HEK293 (cell line): ENCODE measurements around the gene AFF3.

Experiments used
- CTCF ChIA-PET: fragments of 350-600 bp; formaldehyde crosslinking; extraction: SDS; loops from one replicate; lab custom pipeline; 2021; ENCODE audit warnings: antibody characterized with exemption; lab: Yijun Ruan, JAX
- POLR2A ChIA-PET: fragments of 300-600 bp; formaldehyde crosslinking; extraction: SDS; loops from one replicate; lab custom pipeline; 2020; ENCODE audit warnings: antibody characterized with exemption, inconsistent platforms; lab: Yijun Ruan, JAX
- H3K27ac ChIP-seq: fragments of 200-500 bp; sonication (Bioruptor generic); 2 replicates; pipeline ENCODE4 v1.5.1; 2014; ENCODE audit warnings: low read depth, low read length, control low read depth, inconsistent platforms; ENCODE audit errors: extremely low read depth
- H3K36me3 ChIP-seq, 2 experiments: fragments of 200-500 bp in 1 of 2; sonication (Bioruptor generic) in 1 of 2; 1 replicate in 1 of 2; 2 replicates in 1 of 2; pipeline ENCODE4 v1.5.1; 2014 to 2017; ENCODE audit warnings: inconsistent platforms in 2 of 2, low read length in 2 of 2; ENCODE audit not compliant: control insufficient read depth in 2 of 2, insufficient read depth in 1 of 2
- H3K4me1 ChIP-seq: fragments of 200-500 bp; sonication (Bioruptor generic); 2 replicates; pipeline ENCODE4 v1.5.1; 2014; ENCODE audit warnings: mild to moderate bottlenecking, low read length, inconsistent platforms; ENCODE audit not compliant: control insufficient read depth, insufficient read depth
- H3K4me3 ChIP-seq: 2 replicates; pipeline ENCODE4 v1.5.1; 2011; ENCODE audit warnings: low read depth, mild to moderate bottlenecking, control low read depth, low read length, moderate library complexity
- H3K9me3 ChIP-seq: fragments of 200-500 bp; sonication (Bioruptor generic); 2 replicates; pipeline ENCODE4 v1.5.1; 2014; ENCODE audit warnings: low read depth, low read length, inconsistent platforms; ENCODE audit not compliant: control insufficient read depth, insufficient read depth
- FEZF1 ChIP-seq: fragments of 450-650 bp; formaldehyde crosslinking; IDR thresholded peaks from 2 replicates; pipeline ENCODE4 v1.5.1; 2016; ENCODE audit warnings: missing biosample characterization, missing genetic modification characterization
- GLIS1 ChIP-seq: fragments of 450-650 bp; formaldehyde crosslinking; IDR thresholded peaks from 2 replicates; pipeline ENCODE4 v1.5.1; 2016; ENCODE audit warnings: missing biosample characterization, missing genetic modification characterization
- KLF16 ChIP-seq: fragments of 450-650 bp; formaldehyde crosslinking; IDR thresholded peaks from 2 replicates; pipeline ENCODE4 v1.5.1; 2017; ENCODE audit warnings: missing biosample characterization, missing genetic modification characterization
- MEIS1 ChIP-seq: sonication (generic); formaldehyde crosslinking; IDR thresholded peaks from 2 replicates; pipeline ENCODE4 v1.8.1; 2022; ENCODE audit warnings: missing genetic modification reagents, mild to moderate bottlenecking, borderline replicate concordance
- PRDM1 ChIP-seq: fragments of 450-650 bp; formaldehyde crosslinking; IDR thresholded peaks from 2 replicates; pipeline ENCODE4; 2016; ENCODE audit warnings: missing biosample characterization, missing genetic modification characterization
- PRDM10 ChIP-seq: fragments of 450-650 bp; formaldehyde crosslinking; IDR thresholded peaks from 2 replicates; pipeline ENCODE4 v1.5.1; 2016; ENCODE audit warnings: missing biosample characterization, missing genetic modification characterization
- SETDB1 ChIP-seq: IDR thresholded peaks from one replicate; pipeline ENCODE4 v1.6.1; 2017; ENCODE audit warnings: mild to moderate bottlenecking, low read length, moderate library complexity, mixed read lengths; ENCODE audit not compliant: insufficient read length
- SP7 ChIP-seq: fragments of 450-650 bp; formaldehyde crosslinking; IDR thresholded peaks from 2 replicates; pipeline ENCODE4 v1.5.1; 2016; ENCODE audit warnings: missing biosample characterization, missing genetic modification characterization
- TRIM28 ChIP-seq: IDR thresholded peaks from 2 replicates; pipeline ENCODE4 v1.6.1; 2011; ENCODE audit warnings: low read length, control low read depth, borderline replicate concordance
- TSHZ1 ChIP-seq: fragments of 450-650 bp; formaldehyde crosslinking; IDR thresholded peaks from 2 replicates; pipeline ENCODE4 v1.5.1; 2016; ENCODE audit warnings: missing biosample characterization, missing genetic modification characterization, borderline replicate concordance
- YY2 ChIP-seq: fragments of 450-650 bp; formaldehyde crosslinking; IDR thresholded peaks from 2 replicates; pipeline ENCODE4 v1.5.1; 2016; ENCODE audit warnings: missing biosample characterization, missing genetic modification characterization
- ZBTB7A ChIP-seq: fragments of 450-650 bp; formaldehyde crosslinking; IDR thresholded peaks from 2 replicates; pipeline ENCODE4 v1.5.1; 2016; ENCODE audit warnings: low read depth, missing biosample characterization, missing genetic modification characterization
- ZIC2 ChIP-seq: fragments of 450-650 bp; formaldehyde crosslinking; IDR thresholded peaks from 2 replicates; pipeline ENCODE4 v1.5.1; 2016; ENCODE audit warnings: missing biosample characterization, missing genetic modification characterization
- ZNF133 ChIP-seq: fragments of 450-650 bp; formaldehyde crosslinking; IDR thresholded peaks from 2 replicates; pipeline ENCODE4 v1.5.1; 2016; ENCODE audit warnings: missing biosample characterization, missing genetic modification characterization
- ZNF184 ChIP-seq: fragments of 450-650 bp; IDR thresholded peaks from 2 replicates; pipeline ENCODE4 v1.5.1; 2018; ENCODE audit warnings: missing biosample characterization, mild to moderate bottlenecking, missing genetic modification characterization
- ZNF302 ChIP-seq: fragments of 450-650 bp; formaldehyde crosslinking; IDR thresholded peaks from 2 replicates; pipeline ENCODE4 v1.5.1; 2016; ENCODE audit warnings: missing biosample characterization, missing genetic modification characterization, low read depth
- ZNF311 ChIP-seq: fragments of 450-650 bp; formaldehyde crosslinking; IDR thresholded peaks from 2 replicates; pipeline ENCODE4 v1.5.1; 2017; ENCODE audit warnings: missing biosample characterization, missing genetic modification characterization, borderline replicate concordance
- ZNF548 ChIP-seq: fragments of 450-650 bp; formaldehyde crosslinking; IDR thresholded peaks from 2 replicates; pipeline ENCODE4 v1.5.1; 2016; ENCODE audit warnings: missing biosample characterization, missing genetic modification characterization
- ZNF580 ChIP-seq: fragments of 450-650 bp; formaldehyde crosslinking; IDR thresholded peaks from 2 replicates; pipeline ENCODE4 v1.5.1; 2016; ENCODE audit warnings: missing biosample characterization, missing genetic modification characterization
- ZNF596 ChIP-seq: fragments of 450-650 bp; IDR thresholded peaks from 2 replicates; pipeline ENCODE4 v1.5.0; 2018; ENCODE audit warnings: missing biosample characterization, mild to moderate bottlenecking, missing genetic modification characterization, moderate library complexity
- ZNF610 ChIP-seq: fragments of 450-650 bp; formaldehyde crosslinking; IDR thresholded peaks from 2 replicates; pipeline ENCODE4 v1.5.1; 2016; ENCODE audit warnings: missing biosample characterization, missing genetic modification characterization, borderline replicate concordance
- TF ChIP-seq, protein P1 (sequence below): fragments of 450-650 bp; formaldehyde crosslinking; IDR thresholded peaks from 2 replicates; pipeline ENCODE4 v1.5.1; 2016; ENCODE audit warnings: missing biosample characterization, missing genetic modification characterization
- TF ChIP-seq, protein P2 (sequence below): fragments of 450-650 bp; formaldehyde crosslinking; IDR thresholded peaks from 2 replicates; pipeline ENCODE4 v1.5.1; 2016; ENCODE audit warnings: missing biosample characterization, missing genetic modification characterization, low read depth

AFF3 gene

GRCh38 chr2:99881901-99882591 lies 260.3 kb downstream of the AFF3 start:
- ChIA-PET CTCF (interaction anchor here (0.6 to 0.7 kb wide), 2 partner anchors 63 to 107 kb away, joined by 3 to 5 read pairs; no protein-coding TSS in a partner anchor), POLR2A (interaction anchor here (0.6 to 0.7 kb wide), 2 partner anchors 15 to 379 kb away, joined by 3 to 6 read pairs; no protein-coding TSS in a partner anchor)
- TF ChIP-seq ZNF311 (no peak), MEIS1 (CRISPR knock-in tag) (peak; percentile 89), TSHZ1 (tag by site-specific recombination) (peak; percentile 63; the same call in 1 of the 2 replicates), ZIC2 (peak; percentile 73), ZNF302 (tag by site-specific recombination) (no peak), PRDM10 (tag by site-specific recombination) (peak; percentile 52; the same call in 1 of the 2 replicates), PRDM1 (peak; percentile 71; the same call in 1 of the 2 replicates), FEZF1 (peak; percentile 21; the same call in 1 of the 2 replicates), TRIM28 (peak; percentile 70; the same call in 1 of the 2 replicates), YY2 (tag by site-specific recombination) (no peak), SP7 (tag by site-specific recombination) (peak; percentile 64), ZNF133 (tag by site-specific recombination) (no peak), KLF16 (tag by site-specific recombination) (peak; percentile 57; the same call in 1 of the 2 replicates), ZNF596 (peak; percentile 69), ZNF610 (tag by site-specific recombination) (peak; percentile 74), GLIS1 (tag by site-specific recombination) (peak; percentile 70), SETDB1 (no peak), ZNF548 (tag by site-specific recombination) (no peak), ZNF580 (tag by site-specific recombination) (peak; percentile 68; the same call in 1 of the 2 replicates), ZNF184 (no peak), ZBTB7A (no peak)
- TF ChIP-seq, protein P1, sequence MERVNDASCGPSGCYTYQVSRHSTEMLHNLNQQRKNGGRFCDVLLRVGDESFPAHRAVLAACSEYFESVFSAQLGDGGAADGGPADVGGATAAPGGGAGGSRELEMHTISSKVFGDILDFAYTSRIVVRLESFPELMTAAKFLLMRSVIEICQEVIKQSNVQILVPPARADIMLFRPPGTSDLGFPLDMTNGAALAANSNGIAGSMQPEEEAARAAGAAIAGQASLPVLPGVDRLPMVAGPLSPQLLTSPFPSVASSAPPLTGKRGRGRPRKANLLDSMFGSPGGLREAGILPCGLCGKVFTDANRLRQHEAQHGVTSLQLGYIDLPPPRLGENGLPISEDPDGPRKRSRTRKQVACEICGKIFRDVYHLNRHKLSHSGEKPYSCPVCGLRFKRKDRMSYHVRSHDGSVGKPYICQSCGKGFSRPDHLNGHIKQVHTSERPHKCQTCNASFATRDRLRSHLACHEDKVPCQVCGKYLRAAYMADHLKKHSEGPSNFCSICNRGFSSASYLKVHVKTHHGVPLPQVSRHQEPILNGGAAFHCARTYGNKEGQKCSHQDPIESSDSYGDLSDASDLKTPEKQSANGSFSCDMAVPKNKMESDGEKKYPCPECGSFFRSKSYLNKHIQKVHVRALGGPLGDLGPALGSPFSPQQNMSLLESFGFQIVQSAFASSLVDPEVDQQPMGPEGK (tag by site-specific recombination): peak; percentile 60
- TF ChIP-seq, protein P2, sequence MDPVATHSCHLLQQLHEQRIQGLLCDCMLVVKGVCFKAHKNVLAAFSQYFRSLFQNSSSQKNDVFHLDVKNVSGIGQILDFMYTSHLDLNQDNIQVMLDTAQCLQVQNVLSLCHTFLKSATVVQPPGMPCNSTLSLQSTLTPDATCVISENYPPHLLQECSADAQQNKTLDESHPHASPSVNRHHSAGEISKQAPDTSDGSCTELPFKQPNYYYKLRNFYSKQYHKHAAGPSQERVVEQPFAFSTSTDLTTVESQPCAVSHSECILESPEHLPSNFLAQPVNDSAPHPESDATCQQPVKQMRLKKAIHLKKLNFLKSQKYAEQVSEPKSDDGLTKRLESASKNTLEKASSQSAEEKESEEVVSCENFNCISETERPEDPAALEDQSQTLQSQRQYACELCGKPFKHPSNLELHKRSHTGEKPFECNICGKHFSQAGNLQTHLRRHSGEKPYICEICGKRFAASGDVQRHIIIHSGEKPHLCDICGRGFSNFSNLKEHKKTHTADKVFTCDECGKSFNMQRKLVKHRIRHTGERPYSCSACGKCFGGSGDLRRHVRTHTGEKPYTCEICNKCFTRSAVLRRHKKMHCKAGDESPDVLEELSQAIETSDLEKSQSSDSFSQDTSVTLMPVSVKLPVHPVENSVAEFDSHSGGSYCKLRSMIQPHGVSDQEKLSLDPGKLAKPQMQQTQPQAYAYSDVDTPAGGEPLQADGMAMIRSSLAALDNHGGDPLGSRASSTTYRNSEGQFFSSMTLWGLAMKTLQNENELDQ (tag by site-specific recombination): peak; percentile 100

More at GRCh38 chr2:99881901-99882591, 260.3 kb downstream of the AFF3 start:
- H3K36me3 ChIP-seq: no peaks in the 10 kb centered on the region
- peaks cover 18% of the 10 kb centered on the region; the same call in 1 of the 2 replicates for H3K4me1 ChIP-seq
- H3K4me3 ChIP-seq: no peak overlapping the region
- no peaks in the 10 kb centered on the region for H3K9me3 ChIP-seq
- H3K27ac ChIP-seq: peak overlapping the region; percentile 42; the same call in 1 of the 2 replicates
